ENCODE data around the gene SNW1. TPM values are rescaled to one million over a fixed set of nuclear protein-coding genes. Genes with fewer than 3 reads are reported as not detected.

Gene SNW1
- total RNA-seq, 1 experiment from 2014 or later, result 143 TPM

- H3K4me3 ChIP-seq (ENCODE audit: low read depth, low read length, poor library complexity, severe bottlenecking), result no peak overlapping the region
- H3K9me3 ChIP-seq (ENCODE audit: low read depth, low read length, poor library complexity, severe bottlenecking), result no peaks in the 10 kb centered on the region
- no peaks in the 10 kb centered on the region for H3K27me3 ChIP-seq (replicated peaks; ENCODE audit: insufficient read depth, low read depth, low read length, poor library complexity)
- ChIA-PET POLR2A (ENCODE audit: low non-redundant PET) (no interaction called here), CTCF (no interaction called here)
- peaks cover 11% of the 10 kb centered on the region for H3K4me1 ChIP-seq (ENCODE audit: insufficient read depth, low read length, poor library complexity, severe bottlenecking)
- intact Hi-C loops (cut with micrococcal nuclease; ENCODE audit: unreplicated experiment), result no loop called here
- no peak for DNase-seq (ENCODE audit: low spot score)
- no TSS peak for BruUV-seq (replicated peaks)
- no peak overlapping the region for H3K27ac ChIP-seq (ENCODE audit: low read depth, low read length, poor library complexity, severe bottlenecking)
- TF ChIP-seq EZH2 (IDR thresholded peaks at IDR 0.05; ENCODE audit: borderline replicate concordance, low read depth, low read length, poor library complexity, severe bottlenecking) (no peak), CTCF (conservative IDR thresholded peaks at IDR 0.05; ENCODE audit: low read depth, low read length) (no peak)
- peaks cover 5% of the 10 kb centered on the region for H3K36me3 ChIP-seq (ENCODE audit: insufficient read depth, low read length, poor library complexity, severe bottlenecking)
Measured at GRCh38 chr14:77763316-77763715, 2.4 kb upstream of the SNW1 start.

- no peak for TF ChIP-seq EZH2 (IDR thresholded peaks at IDR 0.05; ENCODE audit: borderline replicate concordance, low read depth, low read length, poor library complexity, severe bottlenecking)
- TF ChIP-seq CTCF (conservative IDR thresholded peaks at IDR 0.05; ENCODE audit: low read depth, low read length), result peak; percentile 29; the same call in 1 of the 2 replicates
- H3K27me3 ChIP-seq (replicated peaks; ENCODE audit: insufficient read depth, low read depth, low read length, poor library complexity), result no peaks in the 10 kb centered on the region
- H3K4me3 ChIP-seq (ENCODE audit: low read depth, low read length, poor library complexity, severe bottlenecking), result peak overlapping the region; percentile 85
- TSS peak; percentile 77 for BruUV-seq (replicated peaks)
- H3K9me3 ChIP-seq (ENCODE audit: low read depth, low read length, poor library complexity, severe bottlenecking), result no peaks in the 10 kb centered on the region
- CTCF ChIA-PET, result interaction anchor here (0.6 kb wide), 1 partner anchor 384 kb away, joined by 3 read pairs; the partner anchor contains the start of genes SAMD15 and TMED8
- DNase-seq (ENCODE audit: low spot score), result peak; percentile 44
- H3K36me3 ChIP-seq (ENCODE audit: insufficient read depth, low read length, poor library complexity, severe bottlenecking), result peaks cover 5% of the 10 kb centered on the region
- peak overlapping the region; percentile 82 for H3K27ac ChIP-seq (ENCODE audit: low read depth, low read length, poor library complexity, severe bottlenecking)
- peaks cover 11% of the 10 kb centered on the region for H3K4me1 ChIP-seq (ENCODE audit: insufficient read depth, low read length, poor library complexity, severe bottlenecking)
- intact Hi-C loops (cut with micrococcal nuclease; ENCODE audit: unreplicated experiment), result no loop called here
- POLR2A ChIA-PET (ENCODE audit: low non-redundant PET), result no interaction called here
Measured at GRCh38 chr14:77761205-77761931, 412 bp upstream of the SNW1 start.

- no peaks in the 10 kb centered on the region for H3K4me1 ChIP-seq (ENCODE audit: insufficient read depth, low read length, poor library complexity, severe bottlenecking)
- intact Hi-C loops (cut with micrococcal nuclease; ENCODE audit: unreplicated experiment), result no loop called here
- CTCF ChIA-PET, result no interaction called here
- no peak for TF ChIP-seq CTCF (conservative IDR thresholded peaks at IDR 0.05; ENCODE audit: low read depth, low read length)
- TF ChIP-seq EZH2 (IDR thresholded peaks at IDR 0.05; ENCODE audit: borderline replicate concordance, low read depth, low read length, poor library complexity, severe bottlenecking), result no peak
- H3K4me3 ChIP-seq (ENCODE audit: low read depth, low read length, poor library complexity, severe bottlenecking), result no peak overlapping the region
- peaks cover 60% of the 10 kb centered on the region for H3K36me3 ChIP-seq (ENCODE audit: insufficient read depth, low read length, poor library complexity, severe bottlenecking)
- DNase-seq (ENCODE audit: low spot score), result no peak
- no TSS peak for BruUV-seq (replicated peaks)
- no peaks in the 10 kb centered on the region for H3K9me3 ChIP-seq (ENCODE audit: low read depth, low read length, poor library complexity, severe bottlenecking)
- no peak overlapping the region for H3K27ac ChIP-seq (ENCODE audit: low read depth, low read length, poor library complexity, severe bottlenecking)
- H3K27me3 ChIP-seq (replicated peaks; ENCODE audit: insufficient read depth, low read depth, low read length, poor library complexity), result no peaks in the 10 kb centered on the region
- POLR2A ChIA-PET (ENCODE audit: low non-redundant PET), result no interaction called here
Measured at GRCh38 chr14:77752799-77753516, 8.0 kb downstream of the SNW1 start.

Data from A673 (cell line).